GM21423 (cell line): Measurements from ENCODE around the gene CARD10.
"Not testable (repeated sequence)": the region's sequence is repeated elsewhere in the genome, so short reads cannot be mapped to it uniquely, and the experiment has no call there.

Experiments
- ATAC-seq: cut with Tn5 transposase; IDR thresholded peaks from one replicate; pipeline ENCODE4 v1.9.1; 2021; ENCODE audit warnings: mild to moderate bottlenecking, moderate library complexity; ENCODE audit not compliant: unreplicated experiment

Gene CARD10

GRCh38 chr22:37529652-37530345 lies 10.6 kb upstream of the CARD10 start:
- no peak for ATAC-seq

DNA sequence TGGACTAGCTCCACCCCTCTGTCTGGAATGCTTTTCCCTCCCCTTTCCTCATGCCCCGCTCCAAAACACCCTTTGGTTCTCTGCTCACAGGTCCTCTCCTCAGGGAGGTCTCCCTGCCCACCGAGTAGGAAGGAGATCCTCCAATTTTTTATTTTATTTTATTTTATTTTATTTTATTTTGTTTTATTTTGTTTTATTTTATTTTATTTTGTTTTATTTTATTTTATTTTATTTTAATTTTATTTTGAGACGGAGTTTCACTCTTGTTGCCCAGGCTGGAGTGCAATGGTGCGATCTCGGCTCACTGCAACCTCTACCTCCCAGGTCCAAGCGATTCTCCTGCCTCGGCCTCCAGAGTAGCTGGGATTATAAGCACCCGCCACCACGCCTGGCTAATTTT lies 8.7 kb upstream of the CARD10 start:
- not testable (repeated sequence) for ATAC-seq

- not testable (repeated sequence) for ATAC-seq
These were observed 8.0 kb upstream of the CARD10 start for GRCh38 chr22:37527081-37527752.

GRCh38 chr22:37526376-37526775 lies 7.2 kb upstream of the CARD10 start:
- ATAC-seq, result no peak

DNA sequence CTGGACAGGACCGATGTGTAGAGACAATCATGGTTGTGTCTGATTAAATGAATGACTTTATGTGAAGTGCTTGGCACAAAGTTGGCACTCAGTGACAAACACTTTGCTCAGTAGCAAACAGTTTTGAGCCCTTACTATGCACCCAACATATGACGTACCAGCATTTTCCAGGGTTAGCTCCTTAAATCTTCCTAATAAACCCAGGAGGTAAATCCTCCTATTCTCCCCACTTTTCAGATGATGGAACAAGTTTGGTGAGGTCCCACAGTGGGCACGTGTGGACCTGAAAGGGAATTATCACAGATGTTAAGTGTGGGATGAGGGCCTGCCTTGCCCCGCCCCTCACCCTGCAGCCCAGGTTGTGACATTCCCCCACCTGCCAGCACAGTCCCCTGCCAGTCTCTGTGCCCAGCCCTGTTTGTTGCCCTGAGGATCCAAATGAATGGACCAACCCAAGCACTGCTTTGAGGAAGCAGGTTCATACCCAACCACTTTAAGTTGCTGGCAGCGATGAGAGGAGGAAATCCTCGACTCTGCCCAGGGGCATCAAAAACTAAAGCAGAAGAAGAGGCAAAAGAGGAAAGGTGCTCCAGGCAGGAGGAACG lies 6.6 kb upstream of the CARD10 start:
- ATAC-seq, result no peak

- ATAC-seq, result no peak
These were observed 6.0 kb upstream of the CARD10 start for GRCh38 chr22:37525073-37525745.

GRCh38 chr22:37522482-37522881 lies 3.3 kb upstream of the CARD10 start:
- ATAC-seq, result no peak

GRCh38 chr22:37521236-37521739 lies 2.1 kb upstream of the CARD10 start:
- ATAC-seq, result no peak

GRCh38 chr22:37520776-37521191 lies 1.6 kb upstream of the CARD10 start:
- no peak for ATAC-seq

GRCh38 chr22:37518509-37519267 lies 527 bp downstream of the CARD10 start:
- ATAC-seq, result no peak

- no peak for ATAC-seq
These were observed 1.3 kb downstream of the CARD10 start for GRCh38 chr22:37517826-37518450.

GRCh38 chr22:37516456-37516855 lies 2.8 kb downstream of the CARD10 start:
- ATAC-seq, result no peak

- no peak for ATAC-seq
These were observed 3.3 kb downstream of the CARD10 start for GRCh38 chr22:37515901-37516300.

DNA sequence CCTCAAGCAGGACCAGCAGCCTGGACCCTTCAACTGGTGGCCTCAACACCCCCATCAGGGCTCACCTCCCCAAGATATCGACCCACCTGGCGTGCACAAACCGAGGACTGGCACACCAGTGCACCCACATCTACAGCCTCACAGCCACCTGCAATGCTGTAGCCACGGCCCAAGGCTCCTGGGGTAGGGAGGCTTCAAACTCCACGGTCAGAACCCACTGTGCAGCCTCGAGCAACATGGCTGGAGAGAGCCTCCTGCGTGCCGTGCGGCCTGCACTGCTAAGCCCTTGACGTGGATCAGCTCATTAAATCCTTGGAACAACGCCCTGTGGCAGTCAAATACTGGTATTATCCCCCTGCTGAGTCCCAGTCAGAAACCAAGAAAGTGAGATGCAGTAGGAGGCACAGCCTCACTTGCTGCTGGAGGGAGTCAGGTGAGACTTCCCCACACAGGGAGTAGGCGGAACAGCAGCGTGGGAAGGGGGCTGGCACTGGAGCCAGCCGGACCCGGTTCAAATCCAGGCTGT lies 4.6 kb downstream of the CARD10 start:
- ATAC-seq, result no peak

- ATAC-seq, result no peak
These were observed 7.7 kb downstream of the CARD10 start for GRCh38 chr22:37511395-37512104.

DNA sequence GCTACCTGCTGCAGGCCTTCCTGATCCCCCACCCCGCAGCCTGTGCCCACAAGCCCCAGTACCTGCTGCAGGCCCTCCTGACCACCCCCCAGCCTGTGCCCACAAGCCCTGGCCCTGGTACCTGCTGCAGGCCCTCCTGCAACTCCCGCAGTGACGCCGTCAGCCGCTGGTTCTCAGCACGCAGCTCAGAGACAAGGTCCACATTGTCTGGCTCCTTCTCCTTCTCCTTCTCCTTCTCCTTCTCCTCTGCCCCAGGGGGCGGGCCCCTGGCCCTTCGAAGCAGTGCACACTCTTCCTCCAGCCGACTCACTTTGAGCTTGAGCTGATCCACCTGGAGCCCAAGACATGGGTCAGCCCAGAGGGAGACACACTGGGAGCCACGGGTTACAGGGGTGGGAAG lies 9.1 kb downstream of the CARD10 start:
- no peak for ATAC-seq

DNA sequence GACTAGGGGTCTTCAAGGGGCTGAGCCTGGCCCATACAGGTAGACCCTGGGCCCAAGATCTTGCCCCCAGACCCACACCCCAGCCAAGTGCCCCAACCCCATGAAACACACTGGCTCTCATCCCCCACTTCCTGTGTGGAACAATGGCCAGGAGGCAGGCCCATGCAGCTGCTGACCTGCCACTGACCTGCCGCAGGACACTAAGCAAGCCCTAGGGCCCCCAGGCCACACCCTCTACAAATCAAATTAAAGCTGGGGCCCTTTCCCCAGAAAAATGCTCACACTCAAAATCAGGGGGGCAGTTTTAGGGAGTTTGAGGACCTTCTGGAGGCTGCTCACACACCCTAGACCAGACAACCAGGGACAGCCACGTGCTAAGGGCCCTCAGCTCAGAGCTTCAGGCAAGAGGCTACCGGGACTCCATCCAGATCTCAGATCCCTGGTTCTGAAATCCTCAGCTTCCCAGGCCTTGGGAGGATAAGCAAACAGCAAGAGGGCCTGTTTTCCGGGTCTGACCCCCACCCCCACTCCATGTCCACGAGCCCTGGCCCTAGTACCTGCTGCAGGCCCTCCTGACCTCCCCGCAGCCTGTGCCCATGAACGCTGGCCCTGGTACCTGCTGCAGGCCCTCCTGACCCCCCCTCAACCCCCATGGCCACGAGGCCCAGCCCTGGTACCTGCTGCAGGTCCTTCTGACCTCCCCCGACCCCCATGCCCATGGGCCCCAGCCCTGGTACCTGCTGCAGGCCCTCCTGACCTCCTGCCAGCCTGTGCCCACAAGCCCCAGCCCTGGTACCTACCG lies 10.0 kb downstream of the CARD10 start:
- no peak for ATAC-seq

GRCh38 chr22:37508431-37508992 lies 10.7 kb downstream of the CARD10 start:
- ATAC-seq, result no peak
